Cardiac muscle cell (in vitro differentiated cells and primary cell): ENCODE measurements around the gene SLC39A8. TPM values are rescaled to one million over a fixed set of nuclear protein-coding genes. Genes with fewer than 3 reads are reported as not detected.

ENCODE experiments used
- DNase-seq, 2 donors: peaks; one replicate each; pipeline versions ENCODE4 v3.0.0 to v3.0.0-alpha.2; 2010 to 2017; ENCODE audit warnings: low read depth in 1 of 2, low spot score in 1 of 2
- H3K27ac ChIP-seq: fragments of 200-600 bp; sonication (generic); 2 replicates; pipeline ENCODE4 v1.5.1; 2016
- H3K27me3 ChIP-seq: fragments of 200-600 bp; sonication (generic); 2 replicates; pipeline ENCODE4 v1.6.0; 2016; ENCODE audit warnings: control low read depth
- H3K36me3 ChIP-seq: fragments of 200-600 bp; sonication (generic); 2 replicates; pipeline ENCODE4 v1.5.1; 2016; ENCODE audit warnings: control low read depth
- H3K4me1 ChIP-seq: fragments of 200-600 bp; sonication (generic); 2 replicates; pipeline ENCODE4 v1.8.1; 2017; ENCODE audit warnings: low read depth, mild to moderate bottlenecking, mixed run types
- H3K4me3 ChIP-seq: fragments of 200-600 bp; sonication (generic); 2 replicates; pipeline ENCODE4 v1.5.1; 2016; ENCODE audit warnings: mild to moderate bottlenecking
- H3K9me3 ChIP-seq: fragments of 200-600 bp; sonication (generic); 2 replicates; pipeline ENCODE4 v1.5.1; 2017; ENCODE audit warnings: low read depth, mild to moderate bottlenecking, control low read depth
- polyA plus RNA-seq: library from polyadenylated mRNA; unstranded; fragments of >200 nt; fragmentation: Nextera tagmentation; extraction: Ambion mirVana; gene quantifications from 2 replicates; pipeline ENCODE4 v1.2.1, GENCODE V29; 2016
- total RNA-seq: library from RNA; depleted of rRNA; stranded (reverse); fragments of >200 nt; gene quantifications from 2 replicates; pipeline ENCODE4 v1.2.3, GENCODE V29; 2016
- TF ChIP-seq, protein P1 (sequence below): IDR thresholded peaks from 2 replicates; pipeline ENCODE4 v1.5.1; 2012; ENCODE audit warnings: low read depth, mild to moderate bottlenecking, low read length

The SLC39A8 gene
- total and polyA plus RNA-seq, 2 experiments from 2014 or later, result 18.5 to 20.4 TPM

DNA sequence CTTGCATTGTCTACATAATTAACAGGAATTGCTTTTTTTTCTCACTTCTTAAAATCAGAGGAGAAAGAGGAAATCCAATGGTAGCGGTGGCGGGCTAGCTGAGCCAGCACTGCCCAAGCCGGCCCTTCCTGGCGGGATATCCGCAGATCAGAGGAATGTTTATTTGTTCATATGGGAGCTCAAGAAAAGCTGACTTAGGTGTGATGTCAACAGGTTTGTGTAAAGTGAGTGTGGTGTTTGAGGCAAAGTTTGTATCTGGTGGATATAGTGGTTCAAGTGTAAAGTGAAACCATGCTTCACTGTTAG, 466 bp upstream of the SLC39A8 start:
- Histone ChIP-seq H3K4me3 (no peak overlapping the region), H3K27me3 (no peaks in the 10 kb centered on the region), H3K9me3 (no peaks in the 10 kb centered on the region), H3K36me3 (no peaks in the 10 kb centered on the region), H3K27ac (no peak overlapping the region), H3K4me1 (peaks cover 14% of the 10 kb centered on the region)
- DNase-seq, result no peak
- TF ChIP-seq, protein P1, sequence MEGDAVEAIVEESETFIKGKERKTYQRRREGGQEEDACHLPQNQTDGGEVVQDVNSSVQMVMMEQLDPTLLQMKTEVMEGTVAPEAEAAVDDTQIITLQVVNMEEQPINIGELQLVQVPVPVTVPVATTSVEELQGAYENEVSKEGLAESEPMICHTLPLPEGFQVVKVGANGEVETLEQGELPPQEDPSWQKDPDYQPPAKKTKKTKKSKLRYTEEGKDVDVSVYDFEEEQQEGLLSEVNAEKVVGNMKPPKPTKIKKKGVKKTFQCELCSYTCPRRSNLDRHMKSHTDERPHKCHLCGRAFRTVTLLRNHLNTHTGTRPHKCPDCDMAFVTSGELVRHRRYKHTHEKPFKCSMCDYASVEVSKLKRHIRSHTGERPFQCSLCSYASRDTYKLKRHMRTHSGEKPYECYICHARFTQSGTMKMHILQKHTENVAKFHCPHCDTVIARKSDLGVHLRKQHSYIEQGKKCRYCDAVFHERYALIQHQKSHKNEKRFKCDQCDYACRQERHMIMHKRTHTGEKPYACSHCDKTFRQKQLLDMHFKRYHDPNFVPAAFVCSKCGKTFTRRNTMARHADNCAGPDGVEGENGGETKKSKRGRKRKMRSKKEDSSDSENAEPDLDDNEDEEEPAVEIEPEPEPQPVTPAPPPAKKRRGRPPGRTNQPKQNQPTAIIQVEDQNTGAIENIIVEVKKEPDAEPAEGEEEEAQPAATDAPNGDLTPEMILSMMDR, result no peak

DNA sequence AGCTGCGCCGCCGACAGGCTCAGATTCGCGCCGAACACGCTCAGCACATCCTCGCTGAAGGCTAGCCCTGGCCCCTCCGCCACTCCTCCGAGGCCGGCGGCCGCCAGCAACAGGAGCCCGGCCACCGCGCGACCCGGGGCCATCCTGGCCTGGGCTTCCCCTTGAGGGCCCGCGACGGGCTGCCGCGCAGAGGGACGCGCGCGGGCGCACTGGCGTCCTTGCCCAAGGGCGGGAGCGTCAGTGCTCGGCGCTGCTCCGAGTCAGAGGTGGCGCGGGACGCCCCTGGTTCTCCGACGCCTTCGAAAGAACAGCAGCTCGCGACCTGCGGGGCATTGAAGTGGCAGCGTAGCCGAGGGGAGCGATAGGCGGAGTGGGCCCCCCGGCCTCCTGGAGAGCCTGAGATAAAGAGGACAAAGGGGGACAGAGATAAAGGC, 745 bp downstream of the SLC39A8 start:
- H3K4me3 ChIP-seq, result peak overlapping the region; percentile 47
- peak; percentile 61 to 80 for DNase-seq
- TF ChIP-seq, protein P1, result no peak
- no peaks in the 10 kb centered on the region for H3K9me3 ChIP-seq
- no peaks in the 10 kb centered on the region for H3K36me3 ChIP-seq
- peak overlapping the region; percentile 61 for H3K27ac ChIP-seq
- no peaks in the 10 kb centered on the region for H3K27me3 ChIP-seq
- peaks cover 17% of the 10 kb centered on the region for H3K4me1 ChIP-seq

DNA sequence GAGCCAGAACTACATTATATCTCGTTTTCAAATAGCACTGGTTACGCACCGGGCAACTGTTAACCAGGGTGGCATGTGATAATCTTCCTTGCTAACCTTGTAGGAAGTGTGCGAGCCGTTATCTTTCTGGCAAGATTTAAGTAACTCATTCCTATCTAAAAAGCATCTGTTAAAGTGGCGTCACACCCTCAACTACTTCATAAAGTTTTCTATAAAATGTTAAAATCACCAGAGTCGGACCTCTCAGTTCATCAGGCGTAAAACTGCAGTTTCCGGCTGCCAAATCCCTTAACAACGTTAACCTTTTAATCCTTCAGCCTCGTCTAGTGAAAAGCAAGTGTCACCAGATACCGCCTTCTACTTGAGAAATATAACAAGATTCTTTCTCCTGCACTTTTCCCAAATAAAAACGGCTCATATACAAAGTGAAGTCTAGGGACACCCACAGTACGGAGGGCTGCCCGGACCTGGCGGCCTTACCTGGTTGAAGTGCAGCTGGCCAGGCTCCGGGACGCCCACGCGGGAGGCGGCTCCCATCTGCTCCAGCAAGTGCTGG, 1.2 kb downstream of the SLC39A8 start:
- TF ChIP-seq, protein P1, result no peak
- Histone ChIP-seq H3K9me3 (no peaks in the 10 kb centered on the region), H3K27me3 (no peaks in the 10 kb centered on the region), H3K4me3 (peak overlapping the region; percentile 47), H3K36me3 (no peaks in the 10 kb centered on the region), H3K4me1 (peaks cover 18% of the 10 kb centered on the region), H3K27ac (peak overlapping the region; percentile 61)
- peak in 1 of 2 donors; percentile 4 for DNase-seq

DNA sequence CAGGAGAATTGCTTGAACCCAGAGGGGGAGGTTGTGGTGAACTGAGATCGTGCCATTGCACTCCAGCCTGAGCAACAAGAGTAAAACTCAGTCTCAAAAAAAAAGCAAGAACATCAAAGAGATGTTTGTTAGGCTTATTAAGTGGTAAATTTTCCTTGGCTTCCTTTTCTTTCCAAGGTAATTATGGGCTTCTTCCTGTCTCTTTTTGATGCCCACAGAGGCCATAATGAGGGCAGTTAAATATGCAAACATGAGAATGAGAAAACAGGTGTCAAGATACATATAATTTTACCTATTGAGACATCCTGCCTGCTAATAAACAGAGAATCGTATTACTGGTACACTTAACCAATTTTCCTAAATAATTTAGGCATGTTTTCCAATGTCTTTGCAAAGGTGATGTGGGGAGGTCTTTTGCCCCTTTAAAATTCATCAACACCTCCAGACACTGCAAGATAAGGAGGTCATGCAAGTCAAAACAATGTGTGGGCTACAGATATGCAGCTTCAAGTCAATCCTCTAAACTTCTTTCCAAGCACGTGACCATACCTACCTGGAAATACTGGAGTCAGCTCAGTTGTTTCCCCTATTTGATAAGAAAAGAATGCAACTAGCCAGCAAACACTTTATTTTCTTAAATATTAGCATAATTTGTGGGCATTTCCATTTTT, 2.7 kb downstream of the SLC39A8 start:
- TF ChIP-seq, protein P1, result no peak
- no peaks in the 10 kb centered on the region for H3K27me3 ChIP-seq
- H3K4me3 ChIP-seq, result peak overlapping the region; percentile 47
- no peak overlapping the region for H3K27ac ChIP-seq
- no peaks in the 10 kb centered on the region for H3K36me3 ChIP-seq
- H3K9me3 ChIP-seq, result no peaks in the 10 kb centered on the region
- H3K4me1 ChIP-seq, result peaks cover 18% of the 10 kb centered on the region
- peak in 1 of 2 donors; percentile 13 for DNase-seq

DNA sequence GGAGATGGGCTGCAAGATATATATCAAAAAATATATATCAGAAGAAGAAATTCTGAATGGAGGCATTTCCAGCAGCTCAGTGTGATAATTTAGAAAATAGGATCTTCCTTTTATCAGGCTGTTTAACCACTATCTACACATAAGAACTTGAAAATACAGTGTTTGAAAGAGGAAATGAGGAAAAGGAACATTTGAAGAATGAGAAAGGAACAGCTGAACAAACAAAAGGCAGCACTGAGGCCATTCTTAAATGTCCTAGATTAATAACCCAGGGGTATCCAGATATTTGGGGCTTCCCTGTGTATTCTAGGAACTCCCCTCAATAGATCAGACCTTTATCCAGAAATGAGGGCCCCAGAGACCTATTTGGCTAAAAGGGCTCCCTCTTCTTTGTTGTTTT, 4.1 kb downstream of the SLC39A8 start:
- no peaks in the 10 kb centered on the region for H3K9me3 ChIP-seq
- DNase-seq, result no peak
- H3K36me3 ChIP-seq, result no peaks in the 10 kb centered on the region
- no peak overlapping the region for H3K4me3 ChIP-seq
- peaks cover 18% of the 10 kb centered on the region for H3K4me1 ChIP-seq
- H3K27ac ChIP-seq, result no peak overlapping the region
- H3K27me3 ChIP-seq, result no peaks in the 10 kb centered on the region
- TF ChIP-seq, protein P1, result no peak
